WTC11 (cell line): ENCODE results near the gene RNASE12. TPM values are rescaled to one million over a fixed set of nuclear protein-coding genes. Genes with fewer than 3 reads are reported as not detected.
"Not testable (repeated sequence)": the region's sequence is repeated elsewhere in the genome, so short reads cannot be mapped to it uniquely, and the experiment has no call there.

Experiments used
- ATAC-seq: fragments of 200-7000 bp; cut with Tn5 transposase; 2 replicates; pipeline ENCODE4 v1.10.0; 2021; ENCODE audit warnings: mild to moderate bottlenecking, moderate library complexity
- CTCF ChIA-PET: fragments of 300-600 bp; sonication (Branson Sonifier 250); formaldehyde crosslinking; loops from one replicate; lab custom pipeline; 2021; ENCODE audit warnings: antibody characterized with exemption; lab: Charles Lee
- POLR2A ChIA-PET: fragments of 350-600 bp; sonication (Branson Sonifier 250); formaldehyde crosslinking; loops from one replicate; lab custom pipeline; 2021; ENCODE audit warnings: antibody characterized with exemption; lab: Charles Lee
- DNase-seq: peaks from one replicate; pipeline ENCODE4 v3.0.0; 2021; ENCODE audit warnings: low spot score
- H3K27ac Mint-ChIP-seq: 2 replicates; pipeline ENCODE4 v1.8.0; 2021; ENCODE audit warnings: mixed read lengths
- H3K27me3 Mint-ChIP-seq: 2 replicates; pipeline ENCODE4 v1.8.0; 2021; ENCODE audit warnings: low read depth, mild to moderate bottlenecking, moderate library complexity, mixed read lengths
- H3K36me3 Mint-ChIP-seq: 2 replicates; pipeline ENCODE4 v1.8.0; 2021; ENCODE audit warnings: mixed read lengths
- H3K4me1 Mint-ChIP-seq: 2 replicates; pipeline ENCODE4 v1.8.0; 2022; ENCODE audit warnings: mixed read lengths
- H3K4me3 Mint-ChIP-seq: 2 replicates; pipeline ENCODE4 v1.8.0; 2021; ENCODE audit warnings: mild to moderate bottlenecking, moderate library complexity, mixed read lengths
- H3K9me3 Mint-ChIP-seq: 2 replicates; pipeline ENCODE4 v1.8.0; 2021; ENCODE audit warnings: mixed read lengths
- CREB1 ChIP-seq: sonication (generic); formaldehyde crosslinking; IDR thresholded peaks from 2 replicates; pipeline ENCODE4 v1.8.0; 2023; ENCODE audit warnings: mild to moderate bottlenecking, missing genetic modification reagents
- JAZF1 ChIP-seq: fragments of 250-450 bp; sonication (Bioruptor Pico); IDR thresholded peaks from 2 replicates; pipeline ENCODE4 v1.9.0; 2021; ENCODE audit warnings: moderate library complexity, mild to moderate bottlenecking, inconsistent platforms
- RORB ChIP-seq: fragments of 250-450 bp; sonication (Bioruptor Pico); IDR thresholded peaks from 2 replicates; pipeline ENCODE4 v1.9.0; 2021; ENCODE audit warnings: mild to moderate bottlenecking
- USF2 ChIP-seq: sonication (generic); formaldehyde crosslinking; IDR thresholded peaks from 2 replicates; pipeline ENCODE4 v1.8.1; 2023; ENCODE audit warnings: mild to moderate bottlenecking, missing genetic modification reagents, moderate library complexity
- ZNF219 ChIP-seq: sonication (generic); formaldehyde crosslinking; IDR thresholded peaks from 2 replicates; pipeline ENCODE4 v1.8.0; 2023; ENCODE audit warnings: missing genetic modification reagents, mild to moderate bottlenecking, borderline replicate concordance
- ZNF671 ChIP-seq: fragments of 250-450 bp; sonication (Bioruptor Pico); IDR thresholded peaks from 2 replicates; pipeline ENCODE4 v1.8.0; 2021; ENCODE audit warnings: mild to moderate bottlenecking
- ZSCAN18 ChIP-seq: fragments of 250-450 bp; sonication (Bioruptor Pico); IDR thresholded peaks from 2 replicates; pipeline ENCODE4 v2.1.2; 2022; ENCODE audit warnings: mild to moderate bottlenecking, moderate library complexity
- total RNA-seq: library from RNA; stranded (reverse); gene quantifications from 3 replicates; pipeline ENCODE4 v1.2.3, GENCODE V29; 2021
- TF ChIP-seq, protein P1 (sequence below): sonication (generic); formaldehyde crosslinking; IDR thresholded peaks from 2 replicates; pipeline ENCODE4 v1.8.0; 2022; ENCODE audit warnings: missing genetic modification reagents
- TF ChIP-seq, protein P2 (sequence below): sonication (generic); formaldehyde crosslinking; IDR thresholded peaks from 2 replicates; pipeline ENCODE4 v1.8.1; 2023; ENCODE audit warnings: mild to moderate bottlenecking, missing genetic modification reagents

The RNASE12 gene
- total RNA-seq, 1 experiment from 2014 or later: not detected

DNA sequence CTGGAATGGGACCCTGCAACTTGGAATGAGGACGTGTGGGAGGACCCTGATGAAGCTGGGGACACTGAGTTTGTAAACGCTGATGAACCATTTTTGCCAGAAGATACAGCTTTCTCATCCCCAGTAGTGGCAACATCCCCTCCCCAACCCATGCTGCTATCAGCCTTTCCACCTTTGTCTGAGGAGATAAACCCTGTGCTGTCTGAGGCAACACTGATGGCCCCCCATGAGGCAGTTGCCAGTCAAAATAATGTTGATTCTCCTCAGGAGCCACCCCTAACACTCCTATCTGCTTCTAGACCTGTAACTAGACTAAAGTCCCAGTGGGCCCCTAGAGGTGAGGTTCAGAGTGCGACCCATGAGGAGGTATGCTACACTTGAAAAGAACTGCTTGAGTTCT, 22.8 kb downstream of the RNASE12 start:
- H3K36me3 Mint-ChIP-seq: peaks cover 38% of the 10 kb centered on the region
- no peak overlapping the region for H3K27ac Mint-ChIP-seq
- no peak overlapping the region for H3K4me3 Mint-ChIP-seq
- peaks cover 48% of the 10 kb centered on the region for H3K9me3 Mint-ChIP-seq
- ChIA-PET CTCF (no interaction called here), POLR2A (no interaction called here)
- ATAC-seq (no peak), DNase-seq (no peak)
- TF ChIP-seq JAZF1 (CRISPR knock-in tag) (no peak), ZNF219 (CRISPR knock-in tag) (no peak)
- H3K27me3 Mint-ChIP-seq: no peaks in the 10 kb centered on the region
- H3K4me1 Mint-ChIP-seq: peaks cover 41% of the 10 kb centered on the region

GRCh38 chr14:20567199-20567598, 24.0 kb downstream of the RNASE12 start:
- H3K27ac Mint-ChIP-seq, H3K4me3 Mint-ChIP-seq, DNase-seq, H3K27me3 Mint-ChIP-seq, ATAC-seq, CTCF ChIA-PET, POLR2A ChIA-PET: not testable (repeated sequence)
- Mint-ChIP-seq H3K9me3 (peaks cover 46% of the 10 kb centered on the region), H3K36me3 (peaks cover 37% of the 10 kb centered on the region), H3K4me1 (peaks cover 33% of the 10 kb centered on the region)

DNA sequence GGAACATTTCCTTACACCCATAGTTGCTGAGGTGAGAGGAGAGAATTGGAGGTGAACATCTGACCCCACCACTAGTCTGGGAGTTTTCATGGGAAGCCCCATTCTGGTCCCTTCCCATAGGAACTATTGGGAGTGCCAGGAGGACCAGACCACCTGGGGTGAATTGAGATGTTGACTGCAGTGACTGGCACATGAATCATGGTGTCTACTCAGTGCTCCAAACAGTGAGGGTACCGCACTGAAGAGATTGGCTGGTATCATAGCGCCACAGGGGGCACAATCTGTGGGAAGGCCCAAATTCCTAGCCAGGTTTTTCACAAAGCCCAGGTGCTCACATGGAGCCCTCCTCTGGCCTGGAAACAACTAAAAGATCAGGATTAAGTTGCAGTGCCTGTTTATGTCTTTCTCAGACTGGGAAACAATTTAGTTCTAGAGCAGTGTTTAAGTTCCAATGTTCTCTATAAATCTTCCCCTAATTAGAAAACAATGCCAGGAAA, 26.6 kb downstream of the RNASE12 start:
- H3K36me3 Mint-ChIP-seq: peaks cover 24% of the 10 kb centered on the region
- peak; percentile 78 for ATAC-seq
- CTCF ChIA-PET: no interaction called here

DNA sequence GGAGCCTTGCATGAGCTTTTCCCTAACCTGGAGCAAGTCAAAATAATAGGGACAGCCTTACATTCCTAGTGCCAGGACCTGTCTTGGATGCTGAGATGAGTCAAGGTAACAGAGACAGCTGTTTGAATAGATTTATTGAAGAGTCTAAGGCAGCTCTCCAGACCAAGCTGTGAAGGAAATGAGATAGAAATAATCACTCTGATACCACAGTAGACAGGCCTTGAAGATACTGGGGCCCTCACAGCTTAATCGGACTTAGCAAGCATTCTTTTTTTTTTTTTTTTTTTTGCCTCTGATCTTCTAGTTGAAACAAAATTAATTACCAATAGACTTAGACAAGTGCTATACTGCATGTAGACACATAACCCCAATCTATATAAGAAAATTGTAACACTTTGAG, 27.2 kb downstream of the RNASE12 start:
- H3K36me3 Mint-ChIP-seq: peaks cover 18% of the 10 kb centered on the region
- no peak for ATAC-seq

More for the DNA sequence above, 26.6 kb downstream of the RNASE12 start:
- POLR2A ChIA-PET: no interaction called here
- Mint-ChIP-seq H3K9me3 (peaks cover 27% of the 10 kb centered on the region), H3K4me1 (peaks cover 39% of the 10 kb centered on the region)
- TF ChIP-seq, protein P1, sequence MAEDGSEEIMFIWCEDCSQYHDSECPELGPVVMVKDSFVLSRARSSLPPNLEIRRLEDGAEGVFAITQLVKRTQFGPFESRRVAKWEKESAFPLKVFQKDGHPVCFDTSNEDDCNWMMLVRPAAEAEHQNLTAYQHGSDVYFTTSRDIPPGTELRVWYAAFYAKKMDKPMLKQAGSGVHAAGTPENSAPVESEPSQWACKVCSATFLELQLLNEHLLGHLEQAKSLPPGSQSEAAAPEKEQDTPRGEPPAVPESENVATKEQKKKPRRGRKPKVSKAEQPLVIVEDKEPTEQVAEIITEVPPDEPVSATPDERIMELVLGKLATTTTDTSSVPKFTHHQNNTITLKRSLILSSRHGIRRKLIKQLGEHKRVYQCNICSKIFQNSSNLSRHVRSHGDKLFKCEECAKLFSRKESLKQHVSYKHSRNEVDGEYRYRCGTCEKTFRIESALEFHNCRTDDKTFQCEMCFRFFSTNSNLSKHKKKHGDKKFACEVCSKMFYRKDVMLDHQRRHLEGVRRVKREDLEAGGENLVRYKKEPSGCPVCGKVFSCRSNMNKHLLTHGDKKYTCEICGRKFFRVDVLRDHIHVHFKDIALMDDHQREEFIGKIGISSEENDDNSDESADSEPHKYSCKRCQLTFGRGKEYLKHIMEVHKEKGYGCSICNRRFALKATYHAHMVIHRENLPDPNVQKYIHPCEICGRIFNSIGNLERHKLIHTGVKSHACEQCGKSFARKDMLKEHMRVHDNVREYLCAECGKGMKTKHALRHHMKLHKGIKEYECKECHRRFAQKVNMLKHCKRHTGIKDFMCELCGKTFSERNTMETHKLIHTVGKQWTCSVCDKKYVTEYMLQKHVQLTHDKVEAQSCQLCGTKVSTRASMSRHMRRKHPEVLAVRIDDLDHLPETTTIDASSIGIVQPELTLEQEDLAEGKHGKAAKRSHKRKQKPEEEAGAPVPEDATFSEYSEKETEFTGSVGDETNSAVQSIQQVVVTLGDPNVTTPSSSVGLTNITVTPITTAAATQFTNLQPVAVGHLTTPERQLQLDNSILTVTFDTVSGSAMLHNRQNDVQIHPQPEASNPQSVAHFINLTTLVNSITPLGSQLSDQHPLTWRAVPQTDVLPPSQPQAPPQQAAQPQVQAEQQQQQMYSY (CRISPR knock-in tag): peak; percentile 95
- no peak for TF ChIP-seq ZSCAN18 (CRISPR knock-in tag)
- TF ChIP-seq, all 79 proteins: peak for 1
- Mint-ChIP-seq H3K27me3 (no peaks in the 10 kb centered on the region), H3K27ac (no peak overlapping the region), H3K4me3 (no peak overlapping the region)
- peak; percentile 23 for DNase-seq

DNA sequence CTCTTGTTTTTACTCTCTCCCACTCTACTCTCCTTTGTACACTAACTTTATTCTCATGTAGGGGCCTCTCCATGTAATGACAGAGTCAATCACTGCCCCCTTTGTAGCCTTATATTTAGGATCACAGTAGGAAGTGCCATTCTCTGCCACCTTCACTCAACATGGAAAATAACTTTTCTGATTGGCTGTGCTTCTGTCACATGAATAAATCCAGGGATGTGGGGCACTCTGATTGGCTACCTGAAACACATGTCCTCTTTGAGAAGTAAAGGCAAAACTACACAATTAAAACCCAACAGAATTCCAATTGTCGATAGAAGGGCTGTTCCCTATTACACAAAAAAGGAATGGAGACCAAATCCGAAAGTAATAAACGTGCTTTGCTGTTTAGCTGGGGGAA, 30.2 kb downstream of the RNASE12 start, which contains the start of gene RNASE9:
Gene RNASE9, minus strand, starts transcription at position 87 of the 400 bp plus-strand sequence.
- Mint-ChIP-seq H3K4me1 (peaks cover 59% of the 10 kb centered on the region), H3K27ac (peak within 1 kb of the TSS; percentile 95), H3K9me3 (peaks cover 4% of the 10 kb centered on the region), H3K36me3 (0 out of 2 replicates have a peak, but pooled peaks cover 2% of the 10 kb centered on the region), H3K27me3 (no peaks in the 10 kb centered on the region), H3K4me3 (no peak within 1 kb of the TSS)
- ChIA-PET CTCF (no interaction called here), POLR2A (no interaction called here)
- DNase-seq (no peak), ATAC-seq (no peak)
- TF ChIP-seq USF2 (CRISPR knock-in tag) (peak; percentile 63), CREB1 (CRISPR knock-in tag) (no peak)

More for the DNA sequence above, 27.2 kb downstream of the RNASE12 start:
- peaks cover 45% of the 10 kb centered on the region for H3K4me1 Mint-ChIP-seq
- peaks cover 21% of the 10 kb centered on the region for H3K9me3 Mint-ChIP-seq
- POLR2A ChIA-PET: no interaction called here
- H3K4me3 Mint-ChIP-seq: no peak overlapping the region
- H3K27me3 Mint-ChIP-seq: no peaks in the 10 kb centered on the region
- CTCF ChIA-PET: interaction anchor here (0.6 kb wide), 1 partner anchor 209 kb away, joined by 6 read pairs; no protein-coding TSS in a partner anchor
- no peak for DNase-seq
- no peak for TF ChIP-seq ZNF671 (CRISPR knock-in tag)
- TF ChIP-seq, protein P2, sequence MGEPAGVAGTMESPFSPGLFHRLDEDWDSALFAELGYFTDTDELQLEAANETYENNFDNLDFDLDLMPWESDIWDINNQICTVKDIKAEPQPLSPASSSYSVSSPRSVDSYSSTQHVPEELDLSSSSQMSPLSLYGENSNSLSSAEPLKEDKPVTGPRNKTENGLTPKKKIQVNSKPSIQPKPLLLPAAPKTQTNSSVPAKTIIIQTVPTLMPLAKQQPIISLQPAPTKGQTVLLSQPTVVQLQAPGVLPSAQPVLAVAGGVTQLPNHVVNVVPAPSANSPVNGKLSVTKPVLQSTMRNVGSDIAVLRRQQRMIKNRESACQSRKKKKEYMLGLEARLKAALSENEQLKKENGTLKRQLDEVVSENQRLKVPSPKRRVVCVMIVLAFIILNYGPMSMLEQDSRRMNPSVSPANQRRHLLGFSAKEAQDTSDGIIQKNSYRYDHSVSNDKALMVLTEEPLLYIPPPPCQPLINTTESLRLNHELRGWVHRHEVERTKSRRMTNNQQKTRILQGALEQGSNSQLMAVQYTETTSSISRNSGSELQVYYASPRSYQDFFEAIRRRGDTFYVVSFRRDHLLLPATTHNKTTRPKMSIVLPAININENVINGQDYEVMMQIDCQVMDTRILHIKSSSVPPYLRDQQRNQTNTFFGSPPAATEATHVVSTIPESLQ: no peak
- no peak for TF ChIP-seq RORB (CRISPR knock-in tag)
- H3K27ac Mint-ChIP-seq: no peak overlapping the region
